HUES6 (cell line): ENCODE data around the gene GPA33.

Source experiments
- H3K27ac ChIP-seq: 2 replicates; pipeline ENCODE4 v1.7.0; 2013; ENCODE audit warnings: low read depth, mild to moderate bottlenecking, low read length, inconsistent platforms
- H3K27me3 ChIP-seq: 2 replicates; pipeline ENCODE4 v1.6.1; 2013; ENCODE audit warnings: low read length; ENCODE audit not compliant: control insufficient read depth, insufficient read depth
- H3K36me3 ChIP-seq: 2 replicates; pipeline ENCODE4 v1.6.1; 2013; ENCODE audit warnings: low read length; ENCODE audit not compliant: control insufficient read depth, insufficient read depth
- H3K4me1 ChIP-seq: 2 replicates; pipeline ENCODE4 v1.6.1; 2013; ENCODE audit warnings: low read length; ENCODE audit not compliant: control insufficient read depth, insufficient read depth
- H3K4me3 ChIP-seq: 2 replicates; pipeline ENCODE4 v1.5.1; 2013; ENCODE audit warnings: low read depth, low read length
- H3K9ac ChIP-seq: one replicate; pipeline ENCODE4 v1.6.1; 2013; ENCODE audit warnings: mild to moderate bottlenecking, low read length
- H3K9me3 ChIP-seq: 2 replicates; pipeline ENCODE4 v1.6.1; 2013; ENCODE audit warnings: low read depth, low read length; ENCODE audit not compliant: control insufficient read depth, insufficient read depth

Gene GPA33

DNA sequence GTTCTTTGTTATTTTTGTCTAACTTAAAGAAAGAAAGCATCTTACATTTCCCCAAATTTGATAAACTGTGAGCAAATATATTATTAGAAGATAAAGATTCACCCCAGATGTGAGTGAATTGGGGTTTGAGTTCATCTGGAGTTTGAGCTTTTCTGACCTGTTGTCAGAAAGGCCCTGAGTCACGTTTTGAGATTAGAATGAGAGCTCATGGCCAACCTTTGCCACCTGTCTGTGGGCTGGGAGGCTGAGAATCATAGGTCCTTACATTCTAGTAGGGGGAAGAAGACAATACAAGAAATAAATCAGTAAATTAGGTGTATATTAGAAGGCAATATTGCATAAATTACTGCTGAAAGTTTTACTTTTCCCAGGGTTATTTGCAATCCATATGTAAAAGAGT lies 26.0 kb upstream of the GPA33 start:
- H3K9me3 ChIP-seq: no peaks in the 10 kb centered on the region
- H3K27ac ChIP-seq: no peak overlapping the region
- H3K4me3 ChIP-seq: no peak overlapping the region
- 0 out of 2 replicates have a peak, but pooled peaks cover under 1% of the 10 kb centered on the region for H3K27me3 ChIP-seq
- H3K36me3 ChIP-seq: no peaks in the 10 kb centered on the region
- no peak overlapping the region for H3K9ac ChIP-seq
- H3K4me1 ChIP-seq: peaks cover 19% of the 10 kb centered on the region

DNA sequence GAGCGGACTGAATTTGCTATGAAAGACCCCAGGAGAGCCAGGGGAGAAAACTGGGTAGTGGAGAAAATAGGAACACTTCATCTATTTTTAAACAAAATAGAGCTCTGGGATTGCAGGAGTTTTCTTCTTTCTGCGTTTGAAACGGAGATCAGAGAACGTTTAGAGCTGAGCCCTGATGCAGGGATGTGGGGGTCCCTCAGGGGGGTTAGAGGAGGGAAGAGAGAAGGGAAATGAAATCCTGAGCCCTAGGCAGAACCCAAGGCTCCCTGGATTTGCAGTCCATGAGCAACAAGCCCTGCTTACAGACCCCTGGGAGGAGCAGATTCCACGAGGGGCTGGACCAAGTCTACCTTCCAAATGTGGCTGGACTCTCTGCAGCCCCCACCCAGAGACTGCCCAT lies 25.5 kb upstream of the GPA33 start:
- H3K4me1 ChIP-seq: peaks cover 18% of the 10 kb centered on the region
- H3K9me3 ChIP-seq: no peaks in the 10 kb centered on the region
- no peak overlapping the region for H3K27ac ChIP-seq
- H3K27me3 ChIP-seq: no peaks in the 10 kb centered on the region
- no peak overlapping the region for H3K4me3 ChIP-seq
- no peak overlapping the region for H3K9ac ChIP-seq
- no peaks in the 10 kb centered on the region for H3K36me3 ChIP-seq

DNA sequence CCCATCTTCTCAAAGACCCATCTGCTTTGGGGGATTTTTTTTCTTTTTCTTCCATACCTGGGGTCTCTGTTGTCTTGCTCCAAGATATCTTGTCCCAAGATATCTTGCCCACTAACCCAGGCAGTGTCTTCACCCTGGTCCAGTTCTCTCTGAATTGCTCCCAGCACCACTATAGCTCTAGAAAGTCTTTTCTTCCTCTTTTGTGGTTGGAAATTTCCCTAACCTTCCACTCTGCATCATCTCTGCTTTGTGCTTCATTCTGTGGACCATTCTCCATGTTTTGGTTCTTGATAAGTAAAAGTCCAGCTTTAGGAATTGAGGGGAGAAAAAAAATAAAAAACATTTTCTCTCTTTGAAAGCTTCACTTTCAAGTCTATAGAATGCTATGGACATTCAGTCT lies 24.5 kb upstream of the GPA33 start:
- H3K27me3 ChIP-seq: no peaks in the 10 kb centered on the region
- H3K9ac ChIP-seq: no peak overlapping the region
- no peak overlapping the region for H3K4me3 ChIP-seq
- H3K27ac ChIP-seq: no peak overlapping the region
- H3K36me3 ChIP-seq: no peaks in the 10 kb centered on the region
- peaks cover 12% of the 10 kb centered on the region for H3K4me1 ChIP-seq
- H3K9me3 ChIP-seq: no peaks in the 10 kb centered on the region

DNA sequence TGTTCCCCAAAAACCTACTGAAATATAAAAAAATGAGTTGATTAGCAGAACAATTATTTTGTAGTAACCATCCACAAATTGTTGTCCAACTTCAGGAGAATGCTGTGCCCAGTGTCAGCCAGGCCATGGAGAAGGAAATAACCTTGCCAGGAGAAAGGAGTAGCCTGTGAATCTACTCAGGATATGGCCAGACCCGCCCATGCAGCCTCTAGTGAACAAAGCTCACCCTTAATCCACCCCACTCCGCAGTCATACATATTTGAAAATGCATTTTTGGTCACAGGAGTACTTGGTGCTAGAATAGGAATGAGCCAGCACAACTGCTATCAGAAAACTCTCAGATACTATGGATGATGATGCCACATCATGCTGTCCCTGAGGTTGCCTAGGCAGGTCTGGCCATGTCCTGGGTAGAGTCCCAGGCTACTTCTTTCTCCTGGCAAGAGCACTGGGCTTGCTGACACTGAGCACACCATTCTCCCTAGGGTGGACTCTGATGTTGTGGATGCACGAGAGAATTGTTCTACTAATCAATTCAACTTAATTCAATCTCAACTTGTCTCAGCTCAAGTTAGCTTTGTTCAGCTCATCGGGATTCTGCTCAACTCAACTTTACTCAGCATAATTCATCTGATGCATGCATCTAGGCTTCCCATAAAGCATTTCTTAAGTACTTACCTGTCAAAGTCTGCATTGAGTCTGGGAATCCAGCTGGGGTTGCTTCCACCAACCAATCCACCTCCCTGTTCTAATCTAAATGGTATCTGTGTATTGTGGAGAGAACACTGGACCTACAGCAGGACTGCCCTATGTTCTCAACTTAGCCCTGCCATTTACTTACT lies 21.9 kb upstream of the GPA33 start:
- Histone ChIP-seq H3K27me3 (no peaks in the 10 kb centered on the region), H3K27ac (no peak overlapping the region), H3K4me3 (no peak overlapping the region), H3K36me3 (no peaks in the 10 kb centered on the region), H3K4me1 (peaks cover 12% of the 10 kb centered on the region), H3K9ac (no peak overlapping the region), H3K9me3 (no peaks in the 10 kb centered on the region)

DNA sequence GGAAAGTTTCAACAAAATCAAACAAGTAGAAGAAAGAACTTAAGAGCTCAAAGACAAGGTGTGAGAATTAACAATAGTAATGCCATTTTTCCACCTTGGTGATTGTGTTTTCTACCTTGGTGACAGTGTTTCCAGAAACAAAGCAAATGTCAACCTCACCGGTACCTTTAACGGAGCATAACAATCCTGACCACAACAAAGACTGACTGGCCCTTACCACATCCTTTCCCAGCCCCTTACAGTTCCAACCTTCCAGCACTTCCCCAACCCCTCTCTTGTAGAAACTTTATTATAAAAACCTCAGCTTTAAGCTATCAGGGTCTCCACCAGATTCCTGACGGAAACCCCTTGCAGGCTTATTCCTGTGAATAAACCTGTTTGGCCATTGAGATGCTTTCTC lies 20.4 kb upstream of the GPA33 start:
- Histone ChIP-seq H3K4me1 (peaks cover 13% of the 10 kb centered on the region), H3K27ac (no peak overlapping the region), H3K4me3 (no peak overlapping the region), H3K9me3 (no peaks in the 10 kb centered on the region), H3K9ac (no peak overlapping the region), H3K27me3 (no peaks in the 10 kb centered on the region), H3K36me3 (no peaks in the 10 kb centered on the region)

- Histone ChIP-seq H3K36me3 (no peaks in the 10 kb centered on the region), H3K9ac (peak overlapping the region; percentile 12), H3K4me3 (no peak overlapping the region), H3K27ac (no peak overlapping the region), H3K4me1 (peaks cover 28% of the 10 kb centered on the region), H3K27me3 (no peaks in the 10 kb centered on the region), H3K9me3 (no peaks in the 10 kb centered on the region)
Observed at GRCh38 chr1:167109125-167109524, 18.9 kb upstream of the GPA33 start.

- no peaks in the 10 kb centered on the region for H3K27me3 ChIP-seq
- no peaks in the 10 kb centered on the region for H3K9me3 ChIP-seq
- H3K36me3 ChIP-seq: no peaks in the 10 kb centered on the region
- no peak overlapping the region for H3K27ac ChIP-seq
- H3K4me3 ChIP-seq: no peak overlapping the region
- H3K9ac ChIP-seq: no peak overlapping the region
- peaks cover 42% of the 10 kb centered on the region for H3K4me1 ChIP-seq
Observed at GRCh38 chr1:167107456-167107855, 17.3 kb upstream of the GPA33 start.

- Histone ChIP-seq H3K4me1 (peaks cover 42% of the 10 kb centered on the region), H3K4me3 (no peak overlapping the region), H3K27ac (no peak overlapping the region), H3K27me3 (no peaks in the 10 kb centered on the region), H3K9me3 (no peaks in the 10 kb centered on the region), H3K36me3 (no peaks in the 10 kb centered on the region), H3K9ac (no peak overlapping the region)
Observed at GRCh38 chr1:167106119-167106461, 15.9 kb upstream of the GPA33 start.

DNA sequence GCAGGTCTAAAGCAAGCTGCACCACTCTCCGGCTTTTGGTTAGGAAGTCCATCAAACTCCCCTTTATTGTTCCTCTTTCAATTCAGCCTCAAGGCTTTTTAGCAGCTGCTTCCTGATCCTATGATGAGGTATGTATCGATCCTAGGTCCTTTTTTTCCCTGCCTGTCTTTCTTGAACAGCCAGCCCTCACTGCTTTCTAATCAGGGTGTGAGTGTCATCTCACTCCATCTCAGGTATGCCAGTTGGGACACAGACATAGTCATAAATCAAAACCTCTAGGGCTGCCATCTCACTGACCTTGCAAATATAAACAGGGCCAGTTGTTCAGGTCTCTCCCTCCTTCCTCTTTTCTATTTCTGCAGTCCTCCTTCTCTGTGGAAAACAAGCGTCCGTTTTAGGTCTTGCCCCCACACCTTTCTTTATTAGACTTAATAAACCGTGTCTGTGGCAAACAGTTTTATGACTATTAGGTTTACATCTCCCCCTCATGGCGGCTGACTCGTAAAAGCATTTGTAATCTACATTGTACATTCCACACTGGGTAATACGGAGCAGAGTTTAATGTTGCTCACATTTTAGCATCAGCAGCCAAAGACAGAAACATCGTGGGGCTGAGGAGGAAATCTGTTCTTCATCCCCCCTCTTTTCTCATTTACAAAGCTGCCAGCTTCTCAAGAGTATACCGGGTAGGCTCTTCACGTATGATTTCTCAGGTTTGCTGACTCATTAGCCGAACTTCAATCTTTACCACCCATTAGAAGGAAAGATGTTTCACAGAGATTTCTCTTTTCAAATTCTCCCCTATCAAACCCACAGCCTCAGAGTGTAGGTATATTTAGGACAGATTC lies 15.3 kb upstream of the GPA33 start:
- no peaks in the 10 kb centered on the region for H3K27me3 ChIP-seq
- H3K36me3 ChIP-seq: no peaks in the 10 kb centered on the region
- peaks cover 42% of the 10 kb centered on the region for H3K4me1 ChIP-seq
- H3K27ac ChIP-seq: no peak overlapping the region
- H3K4me3 ChIP-seq: no peak overlapping the region
- H3K9ac ChIP-seq: no peak overlapping the region
- H3K9me3 ChIP-seq: no peaks in the 10 kb centered on the region

GRCh38 chr1:167104256-167104633 lies 14.1 kb upstream of the GPA33 start:
- no peak overlapping the region; the same call in 1 of the 2 replicates for H3K27ac ChIP-seq
- no peaks in the 10 kb centered on the region for H3K27me3 ChIP-seq
- H3K36me3 ChIP-seq: no peaks in the 10 kb centered on the region
- H3K4me3 ChIP-seq: peak overlapping the region; percentile 25; the same call in 1 of the 2 replicates
- peaks cover 38% of the 10 kb centered on the region for H3K4me1 ChIP-seq
- peak overlapping the region; percentile 26 for H3K9ac ChIP-seq
- H3K9me3 ChIP-seq: 0 out of 2 replicates have a peak, but pooled peaks cover 5% of the 10 kb centered on the region

DNA sequence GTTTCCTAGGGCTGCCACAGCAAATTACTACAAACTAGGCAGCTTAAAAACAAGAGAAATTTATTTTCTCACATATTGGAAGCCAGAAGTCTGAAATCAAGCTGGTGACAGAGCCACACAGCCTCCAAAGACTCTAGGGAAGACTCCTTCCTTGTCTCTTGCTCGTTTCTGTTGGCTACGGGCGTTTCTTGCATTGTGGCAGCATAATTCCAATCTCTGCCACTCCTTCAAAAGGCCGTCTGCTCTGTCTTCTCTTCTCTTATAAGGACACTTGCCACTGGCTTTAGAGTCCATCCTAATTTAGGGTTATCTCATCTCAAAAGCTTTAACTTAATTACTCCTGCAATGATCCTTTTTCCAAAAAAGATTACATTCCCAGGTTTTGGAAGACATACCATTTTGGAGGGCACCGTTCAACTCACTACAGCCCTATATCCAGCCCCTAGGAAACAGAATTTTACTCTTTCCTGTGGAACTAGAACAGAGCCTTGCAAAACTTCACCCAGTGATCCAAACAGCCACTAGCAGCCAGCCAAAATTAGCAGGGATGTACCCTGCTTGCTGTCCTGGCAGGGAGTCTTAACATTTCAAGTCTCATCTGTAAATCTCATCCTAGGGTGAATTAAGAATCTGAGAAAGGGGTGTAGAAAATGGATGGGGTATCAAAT lies 12.9 kb upstream of the GPA33 start:
- Histone ChIP-seq H3K27me3 (no peaks in the 10 kb centered on the region), H3K4me1 (peaks cover 34% of the 10 kb centered on the region), H3K9me3 (peaks cover 5% of the 10 kb centered on the region; the same call in 1 of the 2 replicates), H3K27ac (no peak overlapping the region; the same call in 1 of the 2 replicates), H3K9ac (no peak overlapping the region), H3K4me3 (no peak overlapping the region), H3K36me3 (no peaks in the 10 kb centered on the region)
